ENCODE data around the gene CHD2.

DNA sequence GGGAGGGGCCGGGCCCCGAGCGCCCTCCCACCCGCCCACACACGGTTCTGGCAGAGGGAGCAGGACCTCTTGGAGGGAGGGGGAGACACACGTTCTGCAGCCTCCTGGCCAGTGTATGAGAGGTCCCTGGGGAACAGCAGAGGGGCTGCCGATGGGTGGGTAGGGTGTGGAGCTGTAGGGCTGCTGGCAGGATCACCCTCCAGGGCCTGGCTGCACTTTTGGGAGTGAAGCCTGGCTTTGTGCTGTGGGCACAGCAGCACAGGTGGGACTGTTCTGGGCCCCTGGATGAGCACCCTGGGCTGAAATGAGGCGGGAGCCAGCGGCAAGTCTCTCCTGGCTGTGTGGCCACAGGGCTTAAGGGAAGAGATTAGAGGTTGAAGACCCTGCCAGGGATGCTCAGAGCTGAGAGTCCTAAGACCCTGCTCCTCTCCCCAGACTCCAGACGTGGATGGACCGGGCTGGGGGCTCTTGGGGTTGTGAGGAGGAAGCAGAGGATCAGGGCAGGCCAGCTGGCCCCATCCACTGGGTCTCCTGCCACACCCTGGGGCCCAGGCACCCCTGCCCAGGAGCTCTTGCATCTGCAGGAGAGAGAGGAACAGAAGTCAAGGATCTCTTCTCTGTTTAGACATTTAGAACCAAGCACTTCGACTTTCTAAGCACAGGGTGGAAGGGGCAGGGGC is 143.6 kb downstream of the CHD2 start:
- TF ChIP-seq, protein P1, sequence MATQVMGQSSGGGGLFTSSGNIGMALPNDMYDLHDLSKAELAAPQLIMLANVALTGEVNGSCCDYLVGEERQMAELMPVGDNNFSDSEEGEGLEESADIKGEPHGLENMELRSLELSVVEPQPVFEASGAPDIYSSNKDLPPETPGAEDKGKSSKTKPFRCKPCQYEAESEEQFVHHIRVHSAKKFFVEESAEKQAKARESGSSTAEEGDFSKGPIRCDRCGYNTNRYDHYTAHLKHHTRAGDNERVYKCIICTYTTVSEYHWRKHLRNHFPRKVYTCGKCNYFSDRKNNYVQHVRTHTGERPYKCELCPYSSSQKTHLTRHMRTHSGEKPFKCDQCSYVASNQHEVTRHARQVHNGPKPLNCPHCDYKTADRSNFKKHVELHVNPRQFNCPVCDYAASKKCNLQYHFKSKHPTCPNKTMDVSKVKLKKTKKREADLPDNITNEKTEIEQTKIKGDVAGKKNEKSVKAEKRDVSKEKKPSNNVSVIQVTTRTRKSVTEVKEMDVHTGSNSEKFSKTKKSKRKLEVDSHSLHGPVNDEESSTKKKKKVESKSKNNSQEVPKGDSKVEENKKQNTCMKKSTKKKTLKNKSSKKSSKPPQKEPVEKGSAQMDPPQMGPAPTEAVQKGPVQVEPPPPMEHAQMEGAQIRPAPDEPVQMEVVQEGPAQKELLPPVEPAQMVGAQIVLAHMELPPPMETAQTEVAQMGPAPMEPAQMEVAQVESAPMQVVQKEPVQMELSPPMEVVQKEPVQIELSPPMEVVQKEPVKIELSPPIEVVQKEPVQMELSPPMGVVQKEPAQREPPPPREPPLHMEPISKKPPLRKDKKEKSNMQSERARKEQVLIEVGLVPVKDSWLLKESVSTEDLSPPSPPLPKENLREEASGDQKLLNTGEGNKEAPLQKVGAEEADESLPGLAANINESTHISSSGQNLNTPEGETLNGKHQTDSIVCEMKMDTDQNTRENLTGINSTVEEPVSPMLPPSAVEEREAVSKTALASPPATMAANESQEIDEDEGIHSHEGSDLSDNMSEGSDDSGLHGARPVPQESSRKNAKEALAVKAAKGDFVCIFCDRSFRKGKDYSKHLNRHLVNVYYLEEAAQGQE (IDR thresholded peaks at IDR 0.05; ENCODE audit: insufficient read depth in 1 of 2, low read depth in 2 of 2, low read length in 2 of 2): no peak
- TF ChIP-seq POLR2AphosphoS5 (IDR thresholded peaks at IDR 0.05; ENCODE audit: low read depth, low read length): no peak
- no peak for TF ChIP-seq TAF1 (IDR thresholded peaks at IDR 0.05; ENCODE audit: borderline replicate concordance, insufficient read depth, low read length)
- no peak for TF ChIP-seq SIN3A (IDR thresholded peaks at IDR 0.05; ENCODE audit: borderline replicate concordance, insufficient read depth, low read length)
- no peak for TF ChIP-seq FOXP2 (optimal IDR thresholded peaks at IDR 0.05; ENCODE audit: borderline replicate concordance, extremely low read depth, extremely low read length, insufficient read depth)

Data from PFSK-1 (cell line).